ENCODE results near the gene AFAP1.
A peak's percentile ranks its signal among the peaks of the same experiment; 100 is the strongest.

AFAP1 gene

GRCh38 chr4:7780751-7781348, 158.8 kb downstream of the AFAP1 start:
- no peak for DNase-seq

GRCh38 chr4:7779432-7779768, 160.3 kb downstream of the AFAP1 start:
- no peak for DNase-seq

GRCh38 chr4:7778510-7779431, 160.9 kb downstream of the AFAP1 start:
- DNase-seq: no peak

GRCh38 chr4:7777871-7778509, 161.7 kb downstream of the AFAP1 start:
- DNase-seq: no peak

GRCh38 chr4:7777017-7777710, 162.5 kb downstream of the AFAP1 start:
- DNase-seq: no peak

- no peak for DNase-seq
Observed at GRCh38 chr4:7775396-7775795, 164.3 kb downstream of the AFAP1 start.

GRCh38 chr4:7774301-7775294, 165.1 kb downstream of the AFAP1 start:
- DNase-seq: no peak

GRCh38 chr4:7773401-7774180, 166.1 kb downstream of the AFAP1 start:
- no peak for DNase-seq

- no peak for DNase-seq
Observed at GRCh38 chr4:7772711-7773385, 166.8 kb downstream of the AFAP1 start.

GRCh38 chr4:7771541-7772507, 167.8 kb downstream of the AFAP1 start:
- no peak for DNase-seq

- peak; percentile 39 for DNase-seq
Observed at GRCh38 chr4:7771056-7771455, 168.6 kb downstream of the AFAP1 start.

GRCh38 chr4:7770224-7771050, 169.2 kb downstream of the AFAP1 start:
- DNase-seq: peak; percentile 30

- no peak for DNase-seq
Observed at GRCh38 chr4:7769396-7770223, 170.1 kb downstream of the AFAP1 start.

- DNase-seq: no peak
Observed at GRCh38 chr4:7768736-7769135, 170.9 kb downstream of the AFAP1 start.

- DNase-seq: no peak
Observed at GRCh38 chr4:7767966-7768365, 171.7 kb downstream of the AFAP1 start.

- no peak for DNase-seq
Observed at GRCh38 chr4:7767526-7767925, 172.1 kb downstream of the AFAP1 start.

- no peak for DNase-seq
Observed at GRCh38 chr4:7766661-7767345, 172.9 kb downstream of the AFAP1 start.

Data from CD4-positive, alpha-beta T cell treated with Interleukin-10 for 1 hour (primary cell).